ENCODE results near the gene GABRG3.

The GABRG3 gene

DNA sequence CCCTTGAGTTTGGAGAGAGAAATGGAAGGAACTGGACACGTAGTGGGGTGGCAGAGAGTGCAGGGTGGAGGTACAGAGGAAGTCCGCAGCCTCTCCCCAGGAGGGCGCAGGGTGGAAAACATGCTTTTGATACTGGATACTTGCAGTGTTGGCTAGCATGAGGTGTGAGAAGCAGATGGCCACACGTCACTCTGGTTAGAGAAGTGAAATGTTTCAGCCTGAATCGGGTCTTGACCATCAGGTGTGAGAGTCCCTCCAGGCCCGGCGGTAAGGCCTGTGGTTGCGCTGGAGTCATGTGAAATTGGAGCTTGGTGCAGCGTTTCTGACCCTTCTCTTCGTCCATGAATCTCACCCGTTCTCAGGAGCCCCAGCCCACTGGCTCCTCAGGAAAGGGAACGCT, 93.1 kb downstream of the GABRG3 start:
- DNase-seq (ENCODE audit: low read depth in 3 of 3), result no peak

DNA sequence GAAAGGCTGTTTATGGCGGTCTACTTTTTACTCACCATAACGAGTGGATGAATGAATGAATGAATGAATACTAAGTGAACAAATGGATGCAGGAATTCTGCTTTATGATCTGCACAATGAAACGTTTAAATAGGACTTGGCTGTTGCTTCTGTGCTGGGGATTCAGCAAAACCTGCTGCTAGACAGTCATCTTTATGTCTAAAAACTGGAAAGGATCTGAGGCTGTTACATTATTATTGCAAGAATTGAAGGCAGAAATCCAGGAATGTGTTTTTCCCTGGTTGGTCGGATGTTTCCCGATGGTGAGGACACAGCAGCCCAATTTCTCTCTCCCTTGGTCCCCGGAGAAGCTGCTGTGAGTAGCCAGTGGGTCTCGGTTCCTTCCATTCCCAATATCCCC, 94.2 kb downstream of the GABRG3 start:
- no peak for DNase-seq (ENCODE audit: low read depth in 3 of 3)

DNA sequence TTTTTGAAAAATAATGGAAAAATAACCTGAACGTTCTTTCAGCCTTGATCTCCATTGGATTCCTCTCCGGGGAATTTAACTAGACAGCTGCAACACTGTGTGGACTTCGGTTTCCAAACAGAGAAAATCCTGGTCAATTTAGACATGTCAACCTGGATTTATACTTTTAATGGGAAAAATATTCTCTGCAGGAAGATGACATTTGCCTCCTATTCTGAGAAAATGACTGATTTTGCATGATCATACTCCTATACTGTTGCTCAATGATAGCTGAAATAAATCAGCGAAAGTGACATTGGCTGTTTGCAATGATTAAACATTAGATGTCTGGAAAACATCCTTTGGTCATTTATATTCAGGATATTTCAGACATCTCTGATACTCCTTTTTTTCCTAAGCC, 94.8 kb downstream of the GABRG3 start:
- no peak for DNase-seq (ENCODE audit: low read depth in 3 of 3)

DNA sequence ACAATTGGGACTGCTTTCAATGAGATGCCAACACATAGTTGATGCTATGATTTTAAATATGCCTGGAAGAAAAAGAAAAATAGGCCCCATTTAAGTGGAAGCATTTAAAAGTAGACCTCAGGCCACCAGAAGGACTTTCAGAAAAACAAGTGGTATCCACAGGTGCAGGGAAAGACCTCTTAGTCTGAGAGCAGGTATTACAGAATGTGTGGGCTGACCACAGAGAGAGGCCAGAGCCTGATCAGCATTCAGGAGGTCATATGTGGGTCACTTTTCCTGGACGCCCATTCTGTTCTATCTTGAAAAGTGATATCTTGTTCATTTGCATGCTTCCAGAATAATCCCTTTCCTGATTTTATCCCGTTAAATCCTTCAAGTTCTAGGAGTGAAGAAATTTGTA, 95.5 kb downstream of the GABRG3 start:
- DNase-seq (ENCODE audit: low read depth in 3 of 3), result no peak

DNA sequence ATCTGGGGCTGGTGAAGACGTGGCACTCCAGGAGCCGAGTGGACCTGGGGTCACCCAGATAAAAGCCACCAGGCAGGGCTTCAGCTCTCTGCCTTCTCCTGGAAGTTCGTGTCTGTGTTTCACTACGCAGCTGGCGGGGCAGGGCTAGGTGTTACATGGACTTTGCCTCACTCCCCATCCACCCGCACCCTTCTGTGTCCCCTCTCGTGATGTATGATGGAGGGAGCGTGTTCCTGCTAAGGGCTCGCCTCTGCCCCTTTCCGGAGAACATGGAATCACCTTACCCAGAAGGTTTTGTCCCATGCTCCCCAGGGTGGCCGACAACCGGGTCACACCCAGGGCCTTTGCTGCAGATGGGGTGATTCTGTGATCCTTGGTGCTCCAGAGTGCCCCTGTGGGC, 96.2 kb downstream of the GABRG3 start:
- no peak for DNase-seq (ENCODE audit: low read depth in 3 of 3)

DNA sequence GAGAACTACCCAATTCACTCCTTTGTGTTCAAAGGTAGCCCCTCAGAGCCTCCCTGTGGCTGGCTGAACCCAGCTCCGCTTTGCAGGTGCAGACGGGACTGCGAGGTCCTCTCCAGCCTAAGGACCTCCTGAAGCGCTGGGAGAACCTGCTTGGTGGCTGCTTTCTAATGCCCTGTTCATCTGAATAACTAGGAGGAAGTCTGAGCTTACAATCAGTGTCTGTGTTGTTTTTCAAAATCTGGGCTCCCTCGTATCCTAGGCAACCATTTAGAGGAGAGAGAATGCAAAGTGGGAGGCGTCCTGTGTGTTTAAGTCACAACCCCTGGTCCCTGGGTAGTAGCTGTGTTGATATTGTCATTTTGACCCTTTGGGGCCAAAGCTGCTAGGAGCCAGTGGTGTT, 99.9 kb downstream of the GABRG3 start:
- no peak for DNase-seq (ENCODE audit: low read depth in 3 of 3)

DNA sequence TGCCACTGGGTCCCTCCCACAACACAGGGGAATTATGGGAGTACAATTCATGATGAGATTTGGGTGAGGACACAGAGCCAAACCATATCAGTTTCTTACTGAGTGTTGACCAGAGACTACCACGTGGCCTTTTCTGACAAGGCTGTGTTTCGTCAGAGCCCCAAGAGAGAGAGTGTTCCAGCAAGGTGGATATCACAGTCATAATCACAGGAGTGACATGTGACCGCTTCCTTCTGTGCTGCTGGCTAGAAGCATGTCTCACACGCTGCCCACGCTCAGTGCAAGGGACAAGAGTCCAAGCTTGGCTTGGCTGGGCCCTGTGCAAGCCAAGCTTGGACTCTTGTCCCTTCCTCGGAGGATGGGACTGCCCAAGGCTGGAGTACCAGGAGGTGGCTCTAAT, 103.2 kb downstream of the GABRG3 start:
- no peak for DNase-seq (ENCODE audit: low read depth in 3 of 3)

DNA sequence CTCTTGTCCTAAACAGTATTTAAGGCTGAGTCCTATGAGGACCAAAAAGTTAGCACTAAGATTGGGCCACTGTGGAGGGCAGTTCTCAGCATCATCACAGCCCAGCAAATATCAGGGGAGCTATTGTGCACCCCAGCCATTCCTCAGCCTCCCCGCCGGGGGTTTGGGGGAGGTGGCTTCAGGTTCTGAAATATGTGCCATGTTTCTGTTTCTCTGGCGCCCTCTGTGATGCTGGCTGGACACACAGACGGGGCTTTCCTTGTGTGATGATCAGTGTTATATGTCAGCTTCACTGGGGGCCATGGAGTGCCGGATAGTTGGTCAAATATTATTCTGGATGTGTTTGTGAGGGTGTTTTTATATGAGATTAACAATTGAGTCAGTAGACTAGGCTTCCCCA, 106.8 kb downstream of the GABRG3 start:
- no peak for DNase-seq (ENCODE audit: low read depth in 3 of 3)

DNA sequence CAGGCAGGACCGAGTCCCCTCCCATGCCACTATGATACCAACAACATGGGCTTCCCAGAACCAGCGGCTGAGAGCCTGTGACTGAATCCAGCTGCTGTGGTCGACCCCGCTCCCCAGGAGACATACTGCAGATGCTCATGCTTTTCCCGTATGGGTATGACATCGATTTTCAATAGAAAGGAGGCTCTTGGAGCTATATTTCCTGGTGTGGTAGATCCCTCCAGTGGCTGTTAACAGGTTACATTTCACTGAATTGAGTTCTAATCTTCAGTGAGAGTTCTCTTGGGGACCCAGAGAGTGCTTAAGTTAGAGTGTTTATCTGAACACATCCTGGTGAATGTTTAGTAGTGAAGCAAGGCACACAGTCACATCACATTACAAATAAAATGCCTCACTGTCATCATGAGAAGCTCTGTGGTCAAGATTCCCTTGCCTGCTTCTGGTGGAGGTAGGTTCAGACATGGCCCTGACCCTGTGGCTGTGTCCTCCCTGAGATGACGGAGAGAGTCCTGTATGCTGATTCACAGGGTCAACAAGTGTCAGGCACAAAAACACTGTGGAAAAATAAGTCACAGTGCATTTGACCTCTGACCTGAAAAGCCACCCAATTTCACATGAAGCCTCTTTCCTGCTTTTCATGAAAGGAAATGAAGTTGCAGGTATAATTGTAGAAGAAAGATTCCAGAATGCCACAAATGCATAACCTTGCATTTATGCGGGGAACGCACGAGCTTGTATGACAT, 110.9 kb downstream of the GABRG3 start:
- DNase-seq (ENCODE audit: low read depth in 3 of 3), result no peak

DNA sequence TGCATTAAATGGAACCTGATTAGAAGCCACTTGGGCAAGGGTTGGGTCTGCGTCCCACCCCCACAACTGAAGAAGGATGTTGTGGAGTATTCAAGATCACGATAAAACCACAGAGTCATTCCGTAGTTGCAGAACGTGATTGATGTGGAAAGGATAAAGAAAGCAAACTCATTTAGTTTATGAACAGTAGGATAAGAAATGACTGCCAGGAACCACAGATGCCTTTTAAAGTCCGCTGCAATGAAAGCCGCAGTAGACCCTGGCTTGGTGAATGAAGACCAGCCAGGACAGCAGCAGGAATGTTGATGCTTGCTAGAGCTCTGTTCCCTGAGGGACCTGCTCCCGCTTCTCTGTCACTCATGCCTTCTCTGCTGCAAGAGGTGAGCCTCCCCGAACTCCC, 111.5 kb downstream of the GABRG3 start:
- no peak for DNase-seq (ENCODE audit: low read depth in 3 of 3)

DNA sequence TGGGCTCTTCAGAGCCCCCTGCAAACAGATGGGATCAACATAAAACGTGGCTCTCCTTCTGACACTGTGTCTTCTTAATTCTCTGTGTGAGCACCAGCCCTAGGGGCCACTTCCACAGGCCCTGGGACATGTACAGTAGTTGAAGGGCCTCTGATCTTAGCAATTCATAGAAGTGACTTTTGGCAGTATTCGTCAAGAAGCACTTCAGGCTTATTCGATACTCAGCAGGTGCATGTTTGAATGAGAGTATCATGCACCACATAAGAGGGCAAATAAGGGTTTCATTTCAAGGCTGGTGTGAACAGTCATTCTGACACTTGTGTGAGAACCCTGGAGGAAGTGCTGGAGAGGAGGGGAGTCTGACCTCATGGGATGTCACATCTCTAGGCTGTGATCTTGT, 113.9 kb downstream of the GABRG3 start:
- no peak for DNase-seq (ENCODE audit: low read depth in 3 of 3)

DNA sequence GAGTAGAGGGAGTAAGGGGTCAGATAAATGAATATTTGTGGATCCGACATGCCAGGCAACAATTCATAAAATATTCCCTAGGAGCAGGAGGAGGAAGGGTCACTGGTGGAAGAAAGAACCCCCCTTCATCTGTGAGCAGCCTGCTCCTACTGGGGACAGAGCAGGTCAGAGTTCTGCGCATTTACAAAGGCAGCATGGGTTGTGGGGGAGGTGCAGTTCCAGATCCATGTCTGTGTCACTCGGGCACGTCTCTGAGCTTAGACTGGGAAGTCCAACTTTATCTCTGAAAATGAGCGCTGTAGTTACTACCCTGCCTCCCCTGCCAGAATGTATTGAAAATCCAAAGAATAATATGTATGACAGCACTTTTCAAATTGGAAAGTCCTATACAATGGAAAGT, 115.2 kb downstream of the GABRG3 start:
- DNase-seq (ENCODE audit: low read depth in 3 of 3), result no peak

DNA sequence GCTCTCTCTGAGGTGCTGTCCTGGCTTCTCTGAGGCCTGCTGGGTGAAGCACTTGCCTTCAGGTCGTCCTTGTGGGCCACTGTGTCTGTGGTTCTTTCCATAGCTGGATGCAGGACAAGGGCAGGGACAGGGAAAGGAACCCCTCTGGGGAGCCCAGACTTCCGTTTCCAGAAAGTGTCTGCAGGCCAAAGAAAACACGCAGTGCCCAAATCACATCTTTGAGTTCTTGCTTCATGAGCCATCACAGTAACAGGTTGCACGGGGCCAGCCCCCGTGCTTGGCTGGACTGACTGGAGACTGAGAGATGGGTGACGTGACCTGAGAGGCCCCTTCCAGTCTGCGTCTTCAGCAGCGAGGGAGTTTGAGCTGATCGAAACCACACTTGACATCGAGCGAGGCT, 115.8 kb downstream of the GABRG3 start:
- no peak for DNase-seq (ENCODE audit: low read depth in 3 of 3)

DNA sequence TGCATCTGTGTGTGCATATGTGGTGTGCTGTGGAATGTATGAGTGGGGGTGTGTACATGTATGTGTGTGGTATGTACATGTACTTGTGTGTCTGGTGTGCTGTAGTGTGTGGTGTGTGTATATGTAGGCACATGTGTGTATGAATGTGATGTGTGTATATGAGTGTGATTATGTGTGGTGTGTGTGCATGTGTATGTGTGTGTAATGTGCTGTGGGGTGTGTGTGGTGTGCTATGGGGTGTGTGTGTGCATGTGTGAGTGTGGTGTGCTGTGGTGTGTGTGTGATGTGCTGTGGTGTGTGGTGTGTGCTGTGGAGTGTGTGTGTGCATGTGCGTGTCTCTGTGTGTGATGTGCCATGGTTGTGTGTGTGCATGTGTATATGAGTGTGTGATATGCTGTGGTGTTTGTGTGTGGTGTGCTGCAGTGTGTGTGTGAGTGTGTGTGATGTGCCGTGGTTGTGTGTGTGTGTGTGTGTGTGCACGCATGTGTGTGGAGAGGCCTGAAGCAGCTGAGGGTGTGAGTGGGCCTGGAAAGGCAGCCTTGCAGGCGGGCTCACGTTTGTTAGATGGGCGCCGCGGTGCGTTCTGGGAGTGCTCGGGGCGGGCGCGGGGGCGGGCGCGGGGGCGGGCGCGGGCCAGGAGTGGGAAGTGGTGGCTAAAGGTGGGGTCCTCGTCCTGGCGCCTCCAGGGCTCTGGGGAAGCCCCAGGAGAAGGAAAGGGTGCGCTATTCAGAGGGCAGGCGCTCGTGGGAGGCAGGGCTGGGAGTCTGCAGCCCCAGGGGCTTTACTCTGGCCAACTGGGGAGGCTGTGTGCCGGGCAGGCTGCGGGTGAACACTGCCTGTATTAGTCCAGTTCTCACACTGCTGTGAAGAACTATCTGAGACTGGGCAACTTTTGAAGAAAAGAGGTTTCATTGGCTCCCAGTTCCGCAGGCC, 116.9 kb downstream of the GABRG3 start:
- DNase-seq (ENCODE audit: low read depth in 3 of 3), result no peak

DNA sequence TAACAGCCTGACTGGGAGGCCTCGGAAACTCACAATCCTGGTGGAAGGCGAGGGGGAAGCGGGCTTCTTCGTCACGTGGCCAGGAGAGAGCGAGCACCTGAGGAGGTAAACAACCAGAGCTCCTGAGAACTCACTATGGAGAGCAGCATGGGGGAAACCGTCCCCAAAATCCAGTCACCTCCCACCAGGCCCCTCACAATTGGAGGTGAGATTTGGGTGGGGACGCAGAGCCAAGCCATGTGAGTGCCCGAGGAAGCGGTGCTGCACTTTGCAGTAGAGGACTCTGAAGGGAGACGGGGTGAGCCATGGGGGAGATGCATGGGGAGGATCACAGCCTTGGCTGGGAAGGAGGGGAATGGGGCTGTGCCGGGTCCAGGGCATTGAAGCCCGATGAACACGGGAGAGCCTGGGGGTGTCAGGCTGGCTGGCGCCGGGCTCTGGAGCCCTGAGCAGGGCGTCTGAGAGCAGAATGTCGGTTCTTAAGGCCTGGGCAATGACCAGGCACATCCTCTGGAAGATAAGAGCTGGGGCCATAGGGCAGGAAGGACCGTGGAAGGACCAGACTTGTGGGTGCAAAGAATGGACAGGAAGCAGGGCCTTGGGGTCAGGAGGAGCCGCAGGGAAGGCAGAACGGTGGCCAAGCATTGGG, 117.7 kb downstream of the GABRG3 start:
- no peak for DNase-seq (ENCODE audit: low read depth in 3 of 3)

DNA sequence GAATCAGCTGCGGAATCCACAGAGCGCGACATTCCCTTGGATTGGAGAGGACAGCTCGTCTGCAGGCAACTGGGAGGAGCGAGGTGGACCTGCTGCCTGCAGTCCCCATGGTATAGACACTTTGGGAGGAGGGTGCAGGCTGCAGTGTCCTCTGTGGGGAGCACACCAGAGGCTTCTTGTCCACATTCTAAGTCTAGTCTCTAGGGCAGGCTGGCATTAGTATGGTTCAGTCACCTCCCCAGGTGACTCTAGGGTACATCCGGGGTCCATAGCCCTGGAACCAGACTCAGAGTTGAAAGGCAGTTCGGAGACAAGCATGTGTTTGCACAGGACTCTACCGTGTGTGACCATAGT, 118.2 kb downstream of the GABRG3 start:
- DNase-seq (ENCODE audit: low read depth in 3 of 3), result no peak

DNA sequence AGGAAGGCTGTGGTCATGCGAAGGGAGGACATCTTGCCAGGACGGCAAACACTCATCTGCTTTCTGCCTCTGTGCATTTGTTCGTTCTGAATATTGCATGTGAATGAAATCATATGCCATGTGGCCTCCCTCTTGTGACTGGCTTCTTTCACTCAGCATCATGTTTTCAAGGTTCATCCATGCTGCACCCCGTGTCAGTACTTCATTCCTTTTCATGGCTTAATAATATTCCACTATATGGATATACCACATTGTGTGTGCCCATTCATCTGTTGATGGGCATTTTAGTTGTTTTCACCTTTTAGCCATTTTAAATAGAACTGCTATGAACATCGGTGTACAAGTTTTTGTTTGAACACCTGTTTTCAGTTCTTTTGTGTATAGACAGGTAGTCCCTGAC, 118.7 kb downstream of the GABRG3 start:
- DNase-seq (ENCODE audit: low read depth in 3 of 3), result no peak

DNA sequence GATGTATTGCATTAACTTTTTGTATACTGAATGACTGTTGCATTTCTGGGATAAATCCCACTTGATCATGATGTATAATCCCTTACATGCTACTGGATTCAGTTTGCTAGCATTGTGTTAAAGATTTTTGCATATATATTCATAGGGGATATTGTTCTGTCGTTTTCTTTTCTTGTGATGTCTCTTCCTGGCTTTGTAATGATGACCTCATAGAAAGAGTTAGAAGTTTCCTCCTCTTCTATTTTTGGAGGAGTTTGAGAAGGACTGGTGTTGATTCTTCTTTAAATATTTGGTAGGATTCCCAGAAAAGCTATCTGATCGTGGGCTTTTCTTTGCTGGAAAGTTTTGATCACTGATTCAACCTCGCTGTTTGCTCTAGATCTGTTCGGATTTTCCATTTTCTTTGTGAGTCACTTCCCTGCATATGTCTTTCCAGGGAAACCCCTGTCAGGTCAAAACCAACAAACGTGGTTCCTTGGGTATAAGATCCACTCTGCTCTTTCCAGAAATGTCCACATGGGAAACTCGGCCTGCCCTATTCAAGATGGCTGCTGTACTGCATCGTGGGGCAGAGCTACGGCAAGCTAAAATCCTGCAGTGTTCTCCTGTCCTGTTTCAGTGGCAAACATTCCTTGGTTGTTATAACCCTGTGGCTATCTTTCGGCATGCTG, 120.4 kb downstream of the GABRG3 start:
- no peak for DNase-seq (ENCODE audit: low read depth in 3 of 3)

DNA sequence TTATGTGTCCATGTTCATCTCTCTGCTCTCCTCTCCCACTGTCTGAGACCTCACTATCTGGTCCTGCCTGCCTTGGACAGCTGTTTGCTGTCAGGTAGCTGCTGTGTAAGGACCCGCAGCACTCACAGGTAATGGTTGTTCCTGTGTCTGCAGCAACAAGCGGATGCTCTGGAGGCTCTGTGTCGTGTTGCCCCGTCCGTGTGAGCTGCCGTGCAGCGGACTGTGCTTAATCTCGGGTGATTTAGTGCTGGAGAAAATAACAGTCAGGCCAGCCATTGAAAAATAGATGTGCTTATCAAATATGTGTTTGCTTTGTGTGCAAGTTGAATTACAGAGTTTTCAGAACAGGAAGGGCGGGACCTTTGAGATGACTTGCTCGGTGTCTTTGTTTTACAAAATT, 121.4 kb downstream of the GABRG3 start:
- DNase-seq (ENCODE audit: low read depth in 3 of 3), result no peak

DNA sequence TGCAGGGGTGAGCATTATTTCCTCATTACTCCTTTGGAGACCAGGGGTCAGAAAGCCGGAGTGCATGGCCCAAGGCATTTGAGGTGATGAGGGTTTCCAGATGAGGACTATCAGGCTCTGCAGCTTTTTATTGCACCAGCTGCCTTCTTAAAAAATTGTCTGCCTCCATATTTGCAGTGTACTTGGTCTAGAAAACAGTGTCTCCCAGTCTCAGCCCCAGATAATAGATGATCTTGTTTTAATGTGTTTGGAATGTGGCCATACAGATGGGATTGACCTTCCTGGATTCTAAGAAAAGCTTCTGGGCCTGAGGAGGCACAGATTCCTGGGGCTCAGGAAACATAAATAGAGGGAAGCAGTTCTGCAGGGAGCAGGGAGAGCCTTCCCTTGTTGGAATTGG, 123.3 kb downstream of the GABRG3 start:
- no peak for DNase-seq (ENCODE audit: low read depth in 3 of 3)

DNA sequence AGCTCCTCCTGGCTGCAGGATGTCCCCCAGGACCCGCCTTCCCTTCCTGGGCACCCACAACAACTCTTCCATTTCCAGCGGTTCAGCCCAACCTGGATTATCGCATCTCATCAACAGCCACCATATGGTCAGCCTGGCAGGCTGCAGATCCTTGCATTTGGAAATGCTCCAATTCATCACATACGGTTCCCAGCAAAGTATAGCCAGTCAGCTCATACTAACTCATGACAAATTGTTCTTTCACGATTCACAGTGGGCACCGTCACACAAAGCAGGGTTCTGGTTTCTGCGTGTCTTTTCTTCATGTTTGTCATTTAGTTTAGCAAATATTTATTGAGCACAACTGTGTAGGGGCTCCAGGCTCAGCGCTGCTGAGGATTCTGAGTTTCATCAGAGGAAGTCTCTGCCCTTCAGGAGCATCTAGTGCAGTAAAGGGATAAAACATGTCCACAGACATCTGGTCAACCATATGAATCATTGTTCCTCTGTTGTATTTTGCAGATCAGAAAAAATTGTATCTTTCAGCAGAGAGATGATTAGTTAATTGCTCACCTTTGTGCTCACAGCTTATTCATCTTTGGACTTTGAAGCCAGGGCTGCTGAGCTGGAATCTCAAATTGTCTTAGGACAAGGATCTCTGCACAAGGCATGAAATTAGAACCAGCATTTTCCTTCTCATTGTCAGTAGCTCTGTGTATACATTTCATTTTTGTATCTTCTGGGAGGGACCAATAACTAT, 125.1 kb downstream of the GABRG3 start:
- DNase-seq (ENCODE audit: low read depth in 3 of 3), result no peak

DNA sequence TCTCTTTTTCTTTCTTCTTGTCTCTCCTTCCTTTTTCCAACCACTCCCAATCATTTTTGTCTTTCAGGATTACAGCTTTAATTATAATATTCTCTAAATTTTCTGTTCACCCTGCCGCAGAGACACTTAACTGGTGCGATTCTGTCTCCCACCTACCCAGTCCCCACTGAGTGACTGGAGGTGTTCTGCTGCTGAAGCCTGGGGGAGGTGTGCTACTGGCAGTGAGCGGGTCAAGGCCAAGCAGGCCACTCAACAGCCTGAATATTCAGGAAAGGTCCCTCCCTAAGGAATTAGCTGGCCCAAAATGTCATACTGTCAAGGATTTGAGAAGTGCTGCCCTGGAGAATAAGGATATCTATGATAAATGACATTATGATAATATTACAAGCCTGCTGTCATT, 126.5 kb downstream of the GABRG3 start:
- no peak for DNase-seq (ENCODE audit: low read depth in 3 of 3)

Data from stimulated activated CD4-positive, alpha-beta T cell treated with anti-CD3 and anti-CD28 coated beads, TNF-alpha, amount 100 ng/mL, for 48 hours (primary cell).